Activated naive CD4-positive, alpha-beta T cell treated with anti-CD3 and anti-CD28 coated beads, Interleukin-2, amount 50 U/mL, for 72 hours (primary cell): ENCODE data around the gene TRIM67. TPM values are rescaled to one million over a fixed set of nuclear protein-coding genes. Genes with fewer than 3 reads are reported as not detected.
"Not testable (repeated sequence)": the region's sequence is repeated elsewhere in the genome, so short reads cannot be mapped to it uniquely, and the experiment has no call there.

ENCODE experiments used
- ATAC-seq, 2 donors: fragments of 150-1000 bp; cut with Tn5 transposase; 2 replicates each; pipeline ENCODE4 v1.10.0; 2021; ENCODE audit warnings: mild to moderate bottlenecking in 2 of 2, moderate library complexity in 2 of 2
- DNase-seq, 2 donors: peaks; one replicate each; pipeline ENCODE4 v3.0.0; 2021 to 2022; ENCODE audit warnings: low spot score in 2 of 2
- H3K27ac Mint-ChIP-seq, 2 donors: one replicate each; pipeline ENCODE4 v1.8.0; 2022; ENCODE audit warnings: mild to moderate bottlenecking in 2 of 2, mixed read lengths in 2 of 2
- H3K36me3 Mint-ChIP-seq, 2 donors: one replicate each; pipeline ENCODE4 v1.8.0; 2022; ENCODE audit warnings: mixed read lengths in 2 of 2
- H3K9me3 Mint-ChIP-seq, 2 donors: one replicate each; pipeline ENCODE4 v1.8.0; 2022; ENCODE audit warnings: mixed read lengths in 2 of 2
- total RNA-seq, 2 donors: library from RNA; stranded (reverse); gene quantifications; one replicate each; pipeline ENCODE4 v1.2.3, GENCODE V29; 2022

Gene TRIM67
- total RNA-seq, 2 donors from 2014 or later = 0.02 TPM; not detected in 1

- no peaks in the 10 kb centered on the region for H3K9me3 Mint-ChIP-seq
- H3K27ac Mint-ChIP-seq = no peak overlapping the region
- no peak for DNase-seq
- peaks cover 0 to 11% of the 10 kb centered on the region in 2 donors for H3K36me3 Mint-ChIP-seq
- ATAC-seq = no peak
Observed at GRCh38 chr1:231144416-231145193, 17.3 kb upstream of the TRIM67 start.

GRCh38 chr1:231147896-231148295 is 14.0 kb upstream of the TRIM67 start:
- no peak overlapping the region for H3K27ac Mint-ChIP-seq
- DNase-seq (no peak), ATAC-seq (no peak)
- H3K36me3 Mint-ChIP-seq = peaks cover 0 to 19% of the 10 kb centered on the region in 2 donors
- H3K9me3 Mint-ChIP-seq = peaks cover 5 to 9% of the 10 kb centered on the region in 2 donors

GRCh38 chr1:231151811-231152210 is 10.0 kb upstream of the TRIM67 start:
- Mint-ChIP-seq H3K27ac (no peak overlapping the region), H3K36me3 (peaks cover 0 to 16% of the 10 kb centered on the region in 2 donors), H3K9me3 (peaks cover 5 to 9% of the 10 kb centered on the region in 2 donors)
- ATAC-seq (no peak), DNase-seq (no peak)

GRCh38 chr1:231153726-231154125 is 8.1 kb upstream of the TRIM67 start:
- H3K36me3 Mint-ChIP-seq = peaks cover 0 to 16% of the 10 kb centered on the region in 2 donors
- ATAC-seq (no peak), DNase-seq (no peak)
- peaks cover 5 to 9% of the 10 kb centered on the region in 2 donors for H3K9me3 Mint-ChIP-seq
- no peak overlapping the region for H3K27ac Mint-ChIP-seq

- H3K36me3 Mint-ChIP-seq = peaks cover 0 to 20% of the 10 kb centered on the region in 2 donors
- no peak for DNase-seq
- H3K9me3 Mint-ChIP-seq = peaks cover 5 to 9% of the 10 kb centered on the region in 2 donors
- ATAC-seq = no peak
- no peak overlapping the region for H3K27ac Mint-ChIP-seq
Observed at GRCh38 chr1:231155808-231156207, 6.0 kb upstream of the TRIM67 start.

- no peak for ATAC-seq
- Mint-ChIP-seq H3K36me3 (peaks cover 0 to 15% of the 10 kb centered on the region in 2 donors), H3K9me3 (peaks cover 5 to 6% of the 10 kb centered on the region in 2 donors), H3K27ac (no peak overlapping the region)
- no peak for DNase-seq
Observed at GRCh38 chr1:231157311-231157710, 4.5 kb upstream of the TRIM67 start.

GRCh38 chr1:231158141-231158540 is 3.7 kb upstream of the TRIM67 start:
- DNase-seq, H3K36me3 Mint-ChIP-seq, H3K9me3 Mint-ChIP-seq, H3K27ac Mint-ChIP-seq, ATAC-seq: not testable (repeated sequence)

GRCh38 chr1:231159202-231159962 is 2.5 kb upstream of the TRIM67 start:
- no peak overlapping the region for H3K27ac Mint-ChIP-seq
- DNase-seq = no peak
- ATAC-seq = no peak
- H3K9me3 Mint-ChIP-seq = no peaks in the 10 kb centered on the region
- peaks cover 0 to 10% of the 10 kb centered on the region in 2 donors for H3K36me3 Mint-ChIP-seq

GRCh38 chr1:231159963-231160761 is 1.7 kb upstream of the TRIM67 start:
- Mint-ChIP-seq H3K27ac (no peak overlapping the region), H3K9me3 (no peaks in the 10 kb centered on the region), H3K36me3 (peaks cover 0 to 10% of the 10 kb centered on the region in 2 donors)
- DNase-seq (no peak), ATAC-seq (no peak)

- Mint-ChIP-seq H3K27ac (no peak overlapping the region), H3K36me3 (peaks cover 0 to 10% of the 10 kb centered on the region in 2 donors), H3K9me3 (no peaks in the 10 kb centered on the region)
- no peak for ATAC-seq
- no peak for DNase-seq
Observed at GRCh38 chr1:231160895-231161666, 777 bp upstream of the TRIM67 start.

- H3K27ac Mint-ChIP-seq = no peak overlapping the region
- ATAC-seq (peak; percentile 20 to 77), DNase-seq (peak in 1 of 2 donors; percentile 56)
- H3K9me3 Mint-ChIP-seq = no peaks in the 10 kb centered on the region
- peaks cover 0 to 10% of the 10 kb centered on the region in 2 donors for H3K36me3 Mint-ChIP-seq
Observed at GRCh38 chr1:231162297-231162969, 575 bp downstream of the TRIM67 start.

GRCh38 chr1:231162970-231163829 is 1.3 kb downstream of the TRIM67 start:
- Mint-ChIP-seq H3K36me3 (peaks cover 0 to 10% of the 10 kb centered on the region in 2 donors), H3K27ac (no peak overlapping the region), H3K9me3 (no peaks in the 10 kb centered on the region)
- no peak for ATAC-seq
- DNase-seq = no peak

GRCh38 chr1:231163830-231164427 is 2.1 kb downstream of the TRIM67 start:
- ATAC-seq = no peak
- Mint-ChIP-seq H3K9me3 (no peaks in the 10 kb centered on the region), H3K36me3 (peaks cover 0 to 10% of the 10 kb centered on the region in 2 donors), H3K27ac (no peak overlapping the region)
- DNase-seq = no peak

GRCh38 chr1:231165371-231165770 is 3.5 kb downstream of the TRIM67 start:
- ATAC-seq (no peak), DNase-seq (no peak)
- Mint-ChIP-seq H3K36me3 (peaks cover 0 to 2% of the 10 kb centered on the region in 2 donors), H3K27ac (no peak overlapping the region), H3K9me3 (no peaks in the 10 kb centered on the region)
